ENCODE measurements around the gene USHBP1.

USHBP1 gene

GRCh38 chr19:17210296-17210695 lies 54.2 kb downstream of the USHBP1 start:
- DNase-seq = no peak

- no peak for DNase-seq
These were observed 55.2 kb downstream of the USHBP1 start for GRCh38 chr19:17209126-17210036.

- DNase-seq = no peak
These were observed 57.6 kb downstream of the USHBP1 start for GRCh38 chr19:17206736-17207581.

DNA sequence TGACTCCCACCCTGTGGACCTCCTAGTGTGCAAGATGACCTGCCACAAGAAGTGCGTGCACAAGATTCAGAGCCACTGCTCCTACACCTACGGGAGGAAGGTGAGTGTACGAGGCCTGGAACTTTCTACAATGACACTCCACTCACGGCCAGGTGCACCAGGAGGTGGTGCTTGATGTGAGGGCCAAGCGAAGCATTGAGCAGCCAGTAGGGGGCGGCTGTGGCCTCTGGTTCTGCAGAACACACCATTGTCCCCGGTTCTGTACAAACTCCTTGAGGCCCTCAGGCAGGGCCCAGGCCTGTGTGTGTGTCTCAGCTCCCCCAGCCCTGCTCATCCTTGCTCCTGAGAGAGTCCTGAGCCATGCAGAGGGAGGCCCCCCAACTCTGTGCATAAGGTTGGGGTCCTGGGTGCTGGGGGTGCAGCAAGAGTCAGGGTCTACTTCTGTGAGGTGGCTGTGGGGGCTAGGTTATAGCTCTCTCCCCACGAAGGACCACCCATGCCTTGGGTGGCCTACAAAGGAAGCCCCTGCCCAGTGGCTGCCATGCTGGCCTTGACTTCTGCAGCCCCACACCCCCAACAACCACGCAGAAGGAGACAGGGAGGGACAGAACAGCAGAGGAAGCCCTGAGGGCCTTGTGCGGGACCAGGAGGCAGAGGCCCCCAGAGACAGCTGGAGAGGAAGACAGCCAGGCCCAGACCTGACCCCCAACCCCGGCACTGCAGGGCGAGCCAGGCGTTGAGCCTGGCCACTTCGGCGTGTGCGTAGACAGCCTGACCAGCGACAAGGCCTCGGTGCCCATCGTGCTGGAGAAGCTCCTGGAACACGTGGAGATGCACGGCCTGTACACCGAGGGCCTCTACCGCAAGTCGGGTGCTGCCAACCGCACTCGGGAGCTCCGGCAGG lies 59.1 kb downstream of the USHBP1 start:
- DNase-seq = no peak

DNA sequence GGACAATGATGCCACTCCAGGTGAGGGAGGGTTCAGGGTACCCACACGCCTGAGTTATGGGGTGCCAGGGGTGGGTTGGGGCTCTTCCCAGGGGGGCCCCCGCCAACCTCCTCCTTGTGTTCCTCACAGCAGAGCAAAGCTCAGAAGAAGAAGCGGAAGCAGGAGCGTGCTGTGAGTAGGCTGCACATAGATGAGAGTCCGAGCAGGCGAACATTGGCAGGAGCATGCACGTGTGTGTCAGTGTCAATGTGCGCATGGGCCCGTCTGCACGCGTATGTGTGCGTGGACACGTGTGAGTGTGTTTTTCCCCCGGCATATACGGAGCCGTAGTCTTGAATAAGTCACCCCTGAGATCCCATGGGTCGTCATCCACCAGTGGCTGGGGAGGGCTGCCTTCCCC lies 61.8 kb downstream of the USHBP1 start:
- no peak for DNase-seq

GRCh38 chr19:17202249-17202648 lies 62.3 kb downstream of the USHBP1 start:
- no peak for DNase-seq

DNA sequence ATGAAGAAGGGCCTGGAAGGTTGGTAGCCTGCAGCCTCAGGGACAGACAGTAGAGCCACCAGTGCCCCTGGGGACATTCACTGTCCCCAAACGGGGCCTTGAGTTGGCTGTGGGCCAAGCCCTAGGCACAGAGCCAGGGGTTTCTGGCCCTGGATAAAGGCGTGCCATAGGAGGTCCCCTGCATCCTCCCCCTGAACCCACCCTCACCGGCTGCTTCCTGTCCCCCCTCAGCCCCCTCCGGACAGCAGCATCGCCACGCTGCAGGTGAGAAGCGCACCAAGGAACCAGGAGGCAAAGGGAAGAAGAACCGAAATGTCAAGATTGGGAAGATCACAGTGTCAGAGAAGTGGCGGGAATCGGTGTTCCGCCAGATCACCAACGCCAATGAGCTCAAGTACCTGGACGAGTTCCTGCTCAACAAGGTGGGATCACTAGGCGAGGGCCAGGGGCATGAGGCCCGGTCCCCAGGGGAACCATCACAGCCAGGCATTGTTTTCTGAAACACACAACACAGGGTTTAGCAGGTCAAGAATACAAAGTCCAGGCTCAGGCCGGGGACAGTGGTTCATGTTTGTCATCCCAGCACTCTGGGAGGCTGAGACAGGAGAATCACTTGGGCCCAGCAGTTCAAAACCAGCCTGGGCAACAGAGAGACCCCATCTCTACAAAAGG lies 64.0 kb downstream of the USHBP1 start:
- no peak for DNase-seq

All from DMS 273 treated with DMSO at 0.1 percent for 48 hours (cell line).